ENCODE results near the gene SEMA4D. TPM values are rescaled to one million over a fixed set of nuclear protein-coding genes. Genes with fewer than 3 reads are reported as not detected.

The SEMA4D gene
- total RNA-seq, 1 donor from 2014 or later = 13.5 TPM

DNA sequence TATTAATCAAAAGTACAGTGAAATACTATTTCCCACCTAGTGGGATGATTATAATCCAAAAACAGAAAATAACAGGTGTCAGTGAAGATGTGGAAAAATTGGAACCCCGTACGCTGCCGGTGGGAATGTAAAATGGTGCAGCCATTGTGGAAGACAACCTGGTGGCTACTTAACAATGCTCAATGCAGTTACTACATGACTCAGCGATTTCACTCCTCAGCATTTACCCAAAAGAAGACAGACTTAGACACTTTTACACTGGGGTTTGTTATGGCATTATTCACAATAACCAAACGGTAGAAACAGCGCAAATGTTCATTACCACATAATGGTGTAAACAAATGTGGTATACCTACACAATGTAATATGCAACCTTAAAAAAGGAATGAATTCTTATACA, 155.7 kb downstream of the SEMA4D start:
- H3K9me3 ChIP-seq = no peaks in the 10 kb centered on the region
- DNase-seq (ENCODE audit: low spot score in 2 of 2) = no peak
- no peaks in the 10 kb centered on the region for H3K4me1 ChIP-seq
- TF ChIP-seq, protein P1, sequence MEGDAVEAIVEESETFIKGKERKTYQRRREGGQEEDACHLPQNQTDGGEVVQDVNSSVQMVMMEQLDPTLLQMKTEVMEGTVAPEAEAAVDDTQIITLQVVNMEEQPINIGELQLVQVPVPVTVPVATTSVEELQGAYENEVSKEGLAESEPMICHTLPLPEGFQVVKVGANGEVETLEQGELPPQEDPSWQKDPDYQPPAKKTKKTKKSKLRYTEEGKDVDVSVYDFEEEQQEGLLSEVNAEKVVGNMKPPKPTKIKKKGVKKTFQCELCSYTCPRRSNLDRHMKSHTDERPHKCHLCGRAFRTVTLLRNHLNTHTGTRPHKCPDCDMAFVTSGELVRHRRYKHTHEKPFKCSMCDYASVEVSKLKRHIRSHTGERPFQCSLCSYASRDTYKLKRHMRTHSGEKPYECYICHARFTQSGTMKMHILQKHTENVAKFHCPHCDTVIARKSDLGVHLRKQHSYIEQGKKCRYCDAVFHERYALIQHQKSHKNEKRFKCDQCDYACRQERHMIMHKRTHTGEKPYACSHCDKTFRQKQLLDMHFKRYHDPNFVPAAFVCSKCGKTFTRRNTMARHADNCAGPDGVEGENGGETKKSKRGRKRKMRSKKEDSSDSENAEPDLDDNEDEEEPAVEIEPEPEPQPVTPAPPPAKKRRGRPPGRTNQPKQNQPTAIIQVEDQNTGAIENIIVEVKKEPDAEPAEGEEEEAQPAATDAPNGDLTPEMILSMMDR (IDR thresholded peaks at IDR 0.05) = no peak
- no peaks in the 10 kb centered on the region for H3K27me3 ChIP-seq
- no peak overlapping the region for H3K4me3 ChIP-seq
- no peak overlapping the region for H3K27ac ChIP-seq
- intact Hi-C loops (cut with DNase I) = no loop called here
- peaks cover 76 to 96% of the 10 kb centered on the region in 2 donors for H3K36me3 ChIP-seq

DNA sequence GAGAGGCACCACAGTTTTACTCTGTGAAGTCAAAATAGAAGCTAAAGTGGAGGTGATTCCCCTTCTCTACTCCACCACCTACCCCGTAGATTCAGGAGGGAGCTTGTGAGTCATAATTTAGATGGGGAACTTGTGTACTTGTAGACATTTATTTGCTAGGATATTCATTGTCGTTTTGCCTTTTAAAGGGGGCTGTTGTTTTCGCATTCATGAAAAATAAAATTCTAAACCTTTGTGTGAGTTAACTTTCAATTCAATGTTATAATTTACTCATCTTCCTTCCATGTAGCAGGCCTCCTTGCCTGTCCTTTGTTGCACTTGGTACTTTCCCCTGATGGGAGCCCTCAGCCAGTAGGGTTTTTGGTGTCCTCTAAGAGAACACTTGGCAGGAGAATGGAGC, 157.6 kb downstream of the SEMA4D start:
- TF ChIP-seq, protein P1 (IDR thresholded peaks at IDR 0.05) = no peak
- Histone ChIP-seq H3K27me3 (no peaks in the 10 kb centered on the region), H3K4me3 (no peak overlapping the region), H3K4me1 (no peaks in the 10 kb centered on the region), H3K36me3 (peaks cover 73 to 95% of the 10 kb centered on the region in 2 donors), H3K27ac (no peak overlapping the region), H3K9me3 (no peaks in the 10 kb centered on the region)
- intact Hi-C loops (cut with DNase I) = no loop called here
- no peak for DNase-seq (ENCODE audit: low spot score in 2 of 2)

DNA sequence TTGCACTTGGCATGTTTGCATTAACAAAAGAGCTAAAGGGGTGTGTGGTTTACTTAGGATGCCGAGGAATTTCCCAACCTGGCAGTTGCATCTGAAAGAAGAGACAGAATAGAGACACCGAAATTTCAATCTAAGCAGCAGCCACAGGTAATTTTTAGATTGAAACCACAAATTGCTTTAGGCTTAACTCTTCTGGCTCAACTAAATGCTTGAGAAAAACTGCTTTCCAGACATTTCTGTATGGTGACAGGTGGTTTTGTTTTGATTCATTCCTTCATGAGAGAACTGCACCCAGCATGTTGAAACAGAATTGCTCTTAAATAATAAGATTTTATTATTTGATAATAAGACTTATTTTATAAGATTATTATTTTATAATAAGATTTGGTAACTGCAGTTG, 158.1 kb downstream of the SEMA4D start:
- H3K36me3 ChIP-seq = peaks cover 73 to 95% of the 10 kb centered on the region in 2 donors
- no peak overlapping the region for H3K4me3 ChIP-seq
- intact Hi-C loops (cut with DNase I) = no loop called here
- no peaks in the 10 kb centered on the region for H3K27me3 ChIP-seq
- H3K27ac ChIP-seq = no peak overlapping the region
- no peak for DNase-seq (ENCODE audit: low spot score in 2 of 2)
- H3K4me1 ChIP-seq = no peaks in the 10 kb centered on the region
- no peaks in the 10 kb centered on the region for H3K9me3 ChIP-seq
- TF ChIP-seq, protein P1 (IDR thresholded peaks at IDR 0.05) = no peak

DNA sequence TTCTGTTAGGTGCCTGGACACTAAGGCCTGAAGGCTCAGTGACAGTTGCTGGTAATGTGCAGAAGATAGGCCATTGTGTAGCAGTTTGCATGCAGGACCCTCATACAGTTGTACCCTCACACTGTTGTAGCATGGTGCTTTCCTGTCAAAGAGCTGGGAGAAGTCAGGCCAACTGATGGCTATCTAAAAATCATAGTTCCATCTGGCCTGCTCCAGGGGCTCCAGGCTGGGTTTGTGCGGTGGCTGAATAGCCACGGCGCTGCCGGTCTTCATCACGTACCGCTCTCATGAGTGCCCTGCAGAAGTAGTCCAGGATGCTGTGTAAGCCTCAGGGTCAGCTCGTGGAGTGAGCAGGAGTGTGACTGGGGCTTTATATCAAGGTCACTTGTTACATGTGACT, 167.4 kb downstream of the SEMA4D start:
- TF ChIP-seq, protein P1 (IDR thresholded peaks at IDR 0.05) = no peak
- no peaks in the 10 kb centered on the region for H3K4me1 ChIP-seq
- intact Hi-C loops (cut with DNase I) = no loop called here
- H3K27me3 ChIP-seq = no peaks in the 10 kb centered on the region
- peaks cover 68 to 91% of the 10 kb centered on the region in 2 donors for H3K36me3 ChIP-seq
- H3K4me3 ChIP-seq = no peak overlapping the region
- DNase-seq (ENCODE audit: low spot score in 2 of 2) = no peak
- no peak overlapping the region for H3K27ac ChIP-seq
- no peaks in the 10 kb centered on the region for H3K9me3 ChIP-seq

DNA sequence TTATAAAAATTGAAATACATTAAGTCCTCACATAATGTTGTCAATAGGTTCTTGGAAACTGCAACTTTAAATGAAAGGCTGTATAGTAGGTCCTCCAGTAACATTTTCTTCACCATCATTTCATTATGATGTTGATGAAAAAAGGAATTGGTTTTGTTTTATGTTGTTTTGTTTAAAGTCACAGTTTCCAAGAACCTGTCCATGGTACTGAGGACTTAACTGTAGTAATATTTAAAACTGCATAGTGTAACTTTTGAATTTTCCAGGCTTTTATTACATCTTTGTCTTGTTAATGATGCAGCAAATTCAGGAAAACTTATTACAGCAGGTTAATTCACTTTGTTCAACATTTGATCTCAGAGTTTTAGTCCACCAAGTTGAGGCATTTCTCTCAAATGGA, 168.0 kb downstream of the SEMA4D start:
- H3K36me3 ChIP-seq = peaks cover 63 to 85% of the 10 kb centered on the region in 2 donors
- no peak overlapping the region for H3K4me3 ChIP-seq
- TF ChIP-seq, protein P1 (IDR thresholded peaks at IDR 0.05) = no peak
- no peaks in the 10 kb centered on the region for H3K9me3 ChIP-seq
- no peak for DNase-seq (ENCODE audit: low spot score in 2 of 2)
- H3K27ac ChIP-seq = no peak overlapping the region
- H3K27me3 ChIP-seq = no peaks in the 10 kb centered on the region
- H3K4me1 ChIP-seq = no peaks in the 10 kb centered on the region
- intact Hi-C loops (cut with DNase I) = no loop called here

DNA sequence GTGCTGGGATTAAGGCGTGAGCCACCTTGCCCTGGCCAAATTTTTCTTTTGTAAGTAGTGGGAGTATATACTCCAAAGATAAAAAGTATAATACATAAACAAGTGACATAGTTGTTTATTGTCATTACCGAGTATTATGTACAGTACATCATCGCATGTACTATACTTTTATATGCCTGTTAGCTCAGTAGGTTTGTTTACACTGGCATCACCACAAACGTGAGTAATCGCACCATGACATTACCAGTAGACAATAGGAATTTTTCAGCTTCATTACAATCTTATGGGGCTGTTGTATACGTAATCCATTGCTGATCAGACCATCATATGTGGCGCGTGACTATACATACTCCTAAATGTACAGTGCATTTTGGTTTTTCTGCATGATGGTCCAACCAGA, 169.8 kb downstream of the SEMA4D start:
- TF ChIP-seq, protein P1 (IDR thresholded peaks at IDR 0.05) = no peak
- peaks cover 46 to 66% of the 10 kb centered on the region in 2 donors for H3K36me3 ChIP-seq
- H3K27me3 ChIP-seq = no peaks in the 10 kb centered on the region
- H3K27ac ChIP-seq = no peak overlapping the region
- no peak overlapping the region for H3K4me3 ChIP-seq
- H3K4me1 ChIP-seq = no peaks in the 10 kb centered on the region
- no peaks in the 10 kb centered on the region for H3K9me3 ChIP-seq
- no peak for DNase-seq (ENCODE audit: low spot score in 2 of 2)
- intact Hi-C loops (cut with DNase I) = no loop called here

Data from ascending aorta (tissue), 2 donors.